ENCODE results near the gene PPM1H.

Gene PPM1H

DNA sequence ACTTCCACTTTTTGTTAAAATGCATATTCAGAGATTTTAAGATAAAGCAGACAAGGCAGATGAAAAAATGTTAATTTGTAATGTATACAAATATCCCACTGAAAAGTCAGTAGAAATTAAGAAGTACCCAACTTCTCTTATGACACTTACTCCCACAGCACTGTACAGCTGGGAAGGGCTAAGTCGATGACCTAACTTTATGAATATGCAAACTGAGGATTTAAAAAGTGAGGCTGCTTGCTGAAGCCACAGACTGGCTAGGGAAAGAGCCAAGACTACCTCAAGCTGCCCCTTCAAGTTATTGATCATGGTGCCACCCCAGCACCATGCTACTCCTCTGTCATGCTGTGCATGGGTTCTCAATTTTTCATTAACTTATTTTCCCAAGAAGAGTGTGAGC, 17.0 kb downstream of the PPM1H start:
- Histone ChIP-seq H3K36me3 (replicated peaks; ENCODE audit: low read depth, low read length) (no peaks in the 10 kb centered on the region), H3K9me3 (ENCODE audit: insufficient read depth, low read length) (no peaks in the 10 kb centered on the region), H3K4me3 (ENCODE audit: low read length) (no peak overlapping the region), H3K9ac (ENCODE audit: low read length) (no peak overlapping the region), H2AFZ (ENCODE audit: low read depth, low read length) (no peak overlapping the region), H4K20me1 (ENCODE audit: insufficient read depth, low read length) (no peaks in the 10 kb centered on the region), H3K27me3 (ENCODE audit: low read depth, low read length) (no peaks in the 10 kb centered on the region), H3K4me2 (ENCODE audit: low read length) (no peak overlapping the region), H3K4me1 (ENCODE audit: low read length) (no peaks in the 10 kb centered on the region), H3K27ac (ENCODE audit: low read length) (no peak overlapping the region), H3K79me2 (ENCODE audit: low read length) (no peaks in the 10 kb centered on the region)
- TF ChIP-seq CTCF (IDR thresholded peaks at IDR 0.05; ENCODE audit: low read depth, low read length): no peak
- no peak for TF ChIP-seq EZH2phosphoT487 (IDR thresholded peaks at IDR 0.05; ENCODE audit: low read depth)

GRCh38 chr12:62916632-62917425, 18.1 kb downstream of the PPM1H start:
- Histone ChIP-seq H3K4me2 (ENCODE audit: low read length) (no peak overlapping the region), H3K9ac (ENCODE audit: low read length) (no peak overlapping the region), H2AFZ (ENCODE audit: low read depth, low read length) (no peak overlapping the region), H3K4me1 (ENCODE audit: low read length) (no peaks in the 10 kb centered on the region), H3K27me3 (ENCODE audit: low read depth, low read length) (no peaks in the 10 kb centered on the region), H3K36me3 (replicated peaks; ENCODE audit: low read depth, low read length) (no peaks in the 10 kb centered on the region), H4K20me1 (ENCODE audit: insufficient read depth, low read length) (no peaks in the 10 kb centered on the region), H3K27ac (ENCODE audit: low read length) (no peak overlapping the region), H3K79me2 (ENCODE audit: low read length) (no peaks in the 10 kb centered on the region), H3K9me3 (ENCODE audit: insufficient read depth, low read length) (no peaks in the 10 kb centered on the region), H3K4me3 (ENCODE audit: low read length) (no peak overlapping the region)
- TF ChIP-seq EZH2phosphoT487 (IDR thresholded peaks at IDR 0.05; ENCODE audit: low read depth) (no peak), CTCF (IDR thresholded peaks at IDR 0.05; ENCODE audit: low read depth, low read length) (no peak)

DNA sequence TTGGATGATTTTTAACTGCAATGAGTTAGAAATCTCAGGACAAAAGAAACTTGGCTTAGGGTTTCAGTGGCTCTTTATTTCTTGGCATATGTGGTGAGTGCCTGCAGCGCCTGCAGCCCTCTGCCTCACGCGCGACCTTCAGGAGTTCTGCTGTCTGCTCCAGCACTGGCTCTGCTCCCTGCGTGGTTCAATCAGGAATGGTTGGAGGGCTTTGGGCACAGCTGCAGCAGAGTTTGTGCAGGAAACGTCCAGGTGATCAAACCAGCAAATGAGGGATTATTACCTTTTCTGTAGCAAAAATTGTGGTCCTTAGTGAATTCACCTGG, 19.8 kb downstream of the PPM1H start:
- TF ChIP-seq EZH2phosphoT487 (IDR thresholded peaks at IDR 0.05; ENCODE audit: low read depth) (no peak), CTCF (IDR thresholded peaks at IDR 0.05; ENCODE audit: low read depth, low read length) (no peak)
- Histone ChIP-seq H3K9me3 (ENCODE audit: insufficient read depth, low read length) (no peaks in the 10 kb centered on the region), H3K27me3 (ENCODE audit: low read depth, low read length) (no peaks in the 10 kb centered on the region), H3K4me3 (ENCODE audit: low read length) (no peak overlapping the region), H4K20me1 (ENCODE audit: insufficient read depth, low read length) (no peaks in the 10 kb centered on the region), H2AFZ (ENCODE audit: low read depth, low read length) (no peak overlapping the region), H3K9ac (ENCODE audit: low read length) (no peak overlapping the region), H3K36me3 (replicated peaks; ENCODE audit: low read depth, low read length) (no peaks in the 10 kb centered on the region), H3K79me2 (ENCODE audit: low read length) (no peaks in the 10 kb centered on the region), H3K4me2 (ENCODE audit: low read length) (no peak overlapping the region), H3K4me1 (ENCODE audit: low read length) (no peaks in the 10 kb centered on the region), H3K27ac (ENCODE audit: low read length) (no peak overlapping the region)

DNA sequence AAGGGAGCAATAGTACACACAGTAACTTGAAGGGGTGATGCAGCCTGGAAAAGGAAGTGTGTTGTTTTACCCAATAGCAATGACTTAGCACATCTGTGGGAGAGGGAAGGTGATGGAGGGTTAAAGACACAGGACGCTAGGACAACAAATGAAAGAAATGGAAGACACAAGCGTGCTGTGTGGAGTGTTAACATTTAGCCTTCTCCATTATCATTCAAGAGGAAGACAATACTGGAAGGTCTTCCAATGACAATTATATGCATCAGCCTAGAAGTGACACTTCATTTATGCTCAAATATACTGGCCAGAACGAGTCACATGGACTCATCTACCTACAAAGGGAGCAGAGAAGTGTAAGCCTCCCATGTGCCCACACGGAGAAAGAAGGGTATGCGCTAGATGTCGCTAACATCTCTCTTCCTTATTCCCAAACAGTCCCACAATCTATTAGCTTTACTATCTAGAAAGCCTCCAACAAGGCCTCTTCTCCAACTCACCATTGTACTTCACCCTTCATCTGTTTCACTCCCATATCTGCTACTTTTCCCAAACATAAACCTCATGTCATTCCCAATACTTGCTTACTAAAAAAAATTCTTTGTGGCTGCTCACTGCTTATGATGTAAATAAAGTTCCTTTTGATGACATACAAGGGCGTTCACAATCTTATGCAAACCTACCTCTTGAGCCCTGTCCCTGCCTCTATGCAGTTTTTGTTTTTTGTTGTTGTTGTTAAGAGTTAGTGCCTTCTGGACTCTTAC, 20.3 kb downstream of the PPM1H start:
- no peak overlapping the region for H3K4me3 ChIP-seq (ENCODE audit: low read length)
- no peak overlapping the region for H3K9ac ChIP-seq (ENCODE audit: low read length)
- no peak overlapping the region for H3K27ac ChIP-seq (ENCODE audit: low read length)
- no peaks in the 10 kb centered on the region for H3K4me1 ChIP-seq (ENCODE audit: low read length)
- H3K36me3 ChIP-seq (replicated peaks; ENCODE audit: low read depth, low read length): no peaks in the 10 kb centered on the region
- no peak for TF ChIP-seq EZH2phosphoT487 (IDR thresholded peaks at IDR 0.05; ENCODE audit: low read depth)
- no peak for TF ChIP-seq CTCF (IDR thresholded peaks at IDR 0.05; ENCODE audit: low read depth, low read length)
- no peak overlapping the region for H3K4me2 ChIP-seq (ENCODE audit: low read length)
- H3K27me3 ChIP-seq (ENCODE audit: low read depth, low read length): no peaks in the 10 kb centered on the region
- no peaks in the 10 kb centered on the region for H3K79me2 ChIP-seq (ENCODE audit: low read length)
- no peak overlapping the region for H2AFZ ChIP-seq (ENCODE audit: low read depth, low read length)
- H4K20me1 ChIP-seq (ENCODE audit: insufficient read depth, low read length): no peaks in the 10 kb centered on the region
- H3K9me3 ChIP-seq (ENCODE audit: insufficient read depth, low read length): no peaks in the 10 kb centered on the region

Data from OCI-LY3 (cell line).